ENCODE results near the gene ADAM22. TPM values are rescaled to one million over a fixed set of nuclear protein-coding genes. Genes with fewer than 3 reads are reported as not detected.

The ADAM22 gene
- total and polyA plus RNA-seq, 2 of the 4 experiments (the other 2 are of a cell fraction), result 0.03 to 0.18 TPM

GRCh38 chr7:88075216-88075615 lies 141.2 kb downstream of the ADAM22 start:
- H3K36me3 ChIP-seq (ENCODE audit: control insufficient read depth, insufficient read depth, low read length), result no peaks in the 10 kb centered on the region
- no peak overlapping the region for H3K23ac ChIP-seq (ENCODE audit: low read depth, low read length)
- no peak overlapping the region for H2BK20ac ChIP-seq (ENCODE audit: low read depth, low read length)
- H3K4me3 ChIP-seq (ENCODE audit: insufficient read depth, low read depth, low read length), result no peak overlapping the region
- H2BK120ac ChIP-seq (ENCODE audit: low read depth, low read length), result no peak overlapping the region
- H3K4me1 ChIP-seq (ENCODE audit: control insufficient read depth, insufficient read depth, low read length), result no peaks in the 10 kb centered on the region
- H2BK15ac ChIP-seq (ENCODE audit: low read depth, low read length), result no peak overlapping the region
- no peak overlapping the region for H3K56ac ChIP-seq (ENCODE audit: extremely low read depth, insufficient read depth, low read length)
- no peaks in the 10 kb centered on the region for H3K27me3 ChIP-seq (ENCODE audit: control insufficient read depth, insufficient read depth, low read length)
- TF ChIP-seq, protein P1, sequence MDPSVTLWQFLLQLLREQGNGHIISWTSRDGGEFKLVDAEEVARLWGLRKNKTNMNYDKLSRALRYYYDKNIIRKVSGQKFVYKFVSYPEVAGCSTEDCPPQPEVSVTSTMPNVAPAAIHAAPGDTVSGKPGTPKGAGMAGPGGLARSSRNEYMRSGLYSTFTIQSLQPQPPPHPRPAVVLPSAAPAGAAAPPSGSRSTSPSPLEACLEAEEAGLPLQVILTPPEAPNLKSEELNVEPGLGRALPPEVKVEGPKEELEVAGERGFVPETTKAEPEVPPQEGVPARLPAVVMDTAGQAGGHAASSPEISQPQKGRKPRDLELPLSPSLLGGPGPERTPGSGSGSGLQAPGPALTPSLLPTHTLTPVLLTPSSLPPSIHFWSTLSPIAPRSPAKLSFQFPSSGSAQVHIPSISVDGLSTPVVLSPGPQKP (IDR thresholded peaks at IDR 0.05; ENCODE audit: borderline replicate concordance, low read depth, low read length), result no peak
- TF ChIP-seq NFE2L2 (IDR thresholded peaks at IDR 0.05; ENCODE audit: low read depth, low read length) (no peak), RCOR1 (IDR thresholded peaks at IDR 0.05; ENCODE audit: insufficient replicate concordance, low read length) (no peak), CEBPB (IDR thresholded peaks at IDR 0.05; ENCODE audit: low read depth, low read length) (no peak), SMC3 (IDR thresholded peaks at IDR 0.05; ENCODE audit: low read depth, low read length) (no peak), MAZ (IDR thresholded peaks at IDR 0.05; ENCODE audit: borderline replicate concordance, low read depth, low read length) (no peak), CTCF (conservative IDR thresholded peaks at IDR 0.05; ENCODE audit: low read depth, low read length) (no peak)
- TF ChIP-seq, protein P2, sequence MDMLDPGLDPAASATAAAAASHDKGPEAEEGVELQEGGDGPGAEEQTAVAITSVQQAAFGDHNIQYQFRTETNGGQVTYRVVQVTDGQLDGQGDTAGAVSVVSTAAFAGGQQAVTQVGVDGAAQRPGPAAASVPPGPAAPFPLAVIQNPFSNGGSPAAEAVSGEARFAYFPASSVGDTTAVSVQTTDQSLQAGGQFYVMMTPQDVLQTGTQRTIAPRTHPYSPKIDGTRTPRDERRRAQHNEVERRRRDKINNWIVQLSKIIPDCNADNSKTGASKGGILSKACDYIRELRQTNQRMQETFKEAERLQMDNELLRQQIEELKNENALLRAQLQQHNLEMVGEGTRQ (IDR thresholded peaks at IDR 0.05; ENCODE audit: low read depth, low read length), result no peak
- H2BK5ac ChIP-seq (ENCODE audit: low read depth, low read length, poor library complexity, severe bottlenecking), result no peak overlapping the region
- no TSS peak for BruUV-seq (replicated peaks)
- H3K4ac ChIP-seq (ENCODE audit: low read depth, low read length), result no peak overlapping the region
- DNase-seq (no peak), ATAC-seq (ENCODE audit: low read depth) (no peak)
- intact Hi-C loops (cut with micrococcal nuclease) (no loop called here), in situ Hi-C loops (cut with MboI; ENCODE audit: low sequenced_read_pairs) (no loop called here), dilution Hi-C loops (cut with HindIII; ENCODE audit: low sequenced_read_pairs, unreplicated experiment) (no loop called here)
- H3K27ac ChIP-seq (ENCODE audit: insufficient read depth, low read length), result no peak overlapping the region
- H4K91ac ChIP-seq (ENCODE audit: insufficient read depth, low read depth, low read length), result no peak overlapping the region
- H3K9me3 ChIP-seq (ENCODE audit: control insufficient read depth, insufficient read depth, low read length), result no peaks in the 10 kb centered on the region
- no peaks in the 10 kb centered on the region for H4K20me1 ChIP-seq (ENCODE audit: insufficient read depth, low read length)
- H2AFZ ChIP-seq (replicated peaks; ENCODE audit: low read length, poor library complexity), result no peak overlapping the region
- ChIA-PET CTCF (no interaction called here), POLR2A (ENCODE audit: unreplicated experiment) (no interaction called here)
- H3K14ac ChIP-seq (replicated peaks; ENCODE audit: low read depth, low read length), result no peak overlapping the region
- H3K79me1 ChIP-seq (ENCODE audit: low read depth in 1 of 2, low read length in 2 of 2), result no peaks in the 10 kb centered on the region
- no peak overlapping the region for H4K5ac ChIP-seq (ENCODE audit: low read depth, low read length)
- H4K8ac ChIP-seq (ENCODE audit: low read depth in 2 of 2, low read length in 2 of 2), result no peak overlapping the region
- no peak overlapping the region for H2AK5ac ChIP-seq (ENCODE audit: low read depth, low read length)
- H3K18ac ChIP-seq (ENCODE audit: low read depth, low read length), result no peak overlapping the region
- 14% methylated on average over 1 of the region's 2 CpGs; no CpG with 5 or more reads in 1 of the 2 experiments for WGBS, 2 experiments (ENCODE audit: extremely low coverage in 2 of 2, insufficient read length in 1 of 2)
- no peaks in the 10 kb centered on the region for H3K9me1 ChIP-seq (ENCODE audit: insufficient read depth, low read length)
- no peak overlapping the region for H3K4me2 ChIP-seq (ENCODE audit: low read depth, low read length)
- H3K9ac ChIP-seq (ENCODE audit: low read depth, low read length), result no peak overlapping the region
- no peak overlapping the region for H2AK9ac ChIP-seq (replicated peaks; ENCODE audit: low read depth, low read length, poor library complexity)

All from IMR-90 (cell line).